Lung (tissue), 12 donors: ENCODE data around the gene LYRM7. TPM values are rescaled to one million over a fixed set of nuclear protein-coding genes. Genes with fewer than 3 reads are reported as not detected.

Source experiments
- ATAC-seq: fragments of 200-7000 bp; cut with Tn5 transposase; one replicate; pipeline ENCODE4 v1.9.1; 2020; ENCODE audit warnings: moderate number of reproducible peaks; ENCODE audit not compliant: insufficient read depth, low FRiP score
- DNase-seq, 3 donors: peaks; one replicate each; pipeline ENCODE4 v3.0.0-alpha.2; 2013 to 2017
- H3K27ac ChIP-seq, 2 donors: one replicate each; pipeline ENCODE4 v1.5.1; 2013; ENCODE audit warnings: mild to moderate bottlenecking in 2 of 2, moderate library complexity in 2 of 2, control low read depth in 1 of 2, inconsistent platforms in 1 of 2, low read depth in 1 of 2, low read length in 1 of 2
- H3K27me3 ChIP-seq, 3 donors: one replicate each; pipeline ENCODE4 v1.5.1; 2013; ENCODE audit warnings: low read length in 2 of 3; ENCODE audit not compliant: control insufficient read depth in 3 of 3, insufficient read depth in 3 of 3
- H3K36me3 ChIP-seq, 4 donors: one replicate each; pipeline ENCODE4 v1.5.1; 2013; ENCODE audit warnings: low read length in 4 of 4, mild to moderate bottlenecking in 1 of 4, moderate library complexity in 1 of 4; ENCODE audit not compliant: control insufficient read depth in 4 of 4, insufficient read depth in 4 of 4
- H3K4me1 ChIP-seq, 5 donors: one replicate each; pipeline ENCODE4 v1.5.1; 2013; ENCODE audit warnings: low read length in 5 of 5, mild to moderate bottlenecking in 2 of 5, moderate library complexity in 1 of 5; ENCODE audit not compliant: control insufficient read depth in 5 of 5, insufficient read depth in 5 of 5
- H3K4me3 ChIP-seq: one replicate; pipeline ENCODE4 v1.5.1; 2013; ENCODE audit warnings: mild to moderate bottlenecking, control low read depth, moderate library complexity
- H3K9ac ChIP-seq, 2 donors: one replicate each; pipeline ENCODE4 v1.5.1; 2013; ENCODE audit warnings: low read length in 2 of 2, control low read depth in 1 of 2; ENCODE audit not compliant: insufficient read depth in 1 of 2
- H3K9me3 ChIP-seq, 4 donors: one replicate each; pipeline ENCODE4 v1.5.1; 2013; ENCODE audit warnings: low read length in 3 of 4, mild to moderate bottlenecking in 1 of 4, moderate library complexity in 1 of 4; ENCODE audit not compliant: control insufficient read depth in 4 of 4, insufficient read depth in 3 of 4
- WGBS, 2 donors: extraction: QIAGEN DNeasy Blood & Tissue Kit; methylation state at CpG; one replicate each; pipeline ENCODE4 v1.1.7; 2013; 5-methylcytosine and 5-hydroxymethylcytosine counted together
- polyA plus RNA-seq, 2 donors: library from polyadenylated mRNA; stranded (reverse); fragments of 200-250 nt; gene quantifications; one replicate each; pipeline ENCODE4 v1.2.1, GENCODE V29; 2013
- total RNA-seq, 2 donors: library from RNA; depleted of rRNA in 1 of 2; stranded (reverse); fragments of >200 nt in 1 of 2; gene quantifications; one replicate each; pipeline ENCODE4 v1.2.1, GENCODE V29; 2014 to 2021
- TF ChIP-seq, protein P1 (sequence below): IDR thresholded peaks from 2 replicates; pipeline ENCODE4 v1.5.1; 2012; ENCODE audit warnings: mild to moderate bottlenecking; ENCODE audit errors: control extremely low read depth, extremely low read depth
- donor health status: control.
- donor health status: control.
- donor health status: Bipolar disorder and iron deficiency.
- donor health status: healthy.
- donor health status: DM: yes; HTN: yes; CAD: no.

LYRM7 gene
- total and polyA plus RNA-seq, 4 donors = 3.1 to 10.9 (median 4.6) TPM

DNA sequence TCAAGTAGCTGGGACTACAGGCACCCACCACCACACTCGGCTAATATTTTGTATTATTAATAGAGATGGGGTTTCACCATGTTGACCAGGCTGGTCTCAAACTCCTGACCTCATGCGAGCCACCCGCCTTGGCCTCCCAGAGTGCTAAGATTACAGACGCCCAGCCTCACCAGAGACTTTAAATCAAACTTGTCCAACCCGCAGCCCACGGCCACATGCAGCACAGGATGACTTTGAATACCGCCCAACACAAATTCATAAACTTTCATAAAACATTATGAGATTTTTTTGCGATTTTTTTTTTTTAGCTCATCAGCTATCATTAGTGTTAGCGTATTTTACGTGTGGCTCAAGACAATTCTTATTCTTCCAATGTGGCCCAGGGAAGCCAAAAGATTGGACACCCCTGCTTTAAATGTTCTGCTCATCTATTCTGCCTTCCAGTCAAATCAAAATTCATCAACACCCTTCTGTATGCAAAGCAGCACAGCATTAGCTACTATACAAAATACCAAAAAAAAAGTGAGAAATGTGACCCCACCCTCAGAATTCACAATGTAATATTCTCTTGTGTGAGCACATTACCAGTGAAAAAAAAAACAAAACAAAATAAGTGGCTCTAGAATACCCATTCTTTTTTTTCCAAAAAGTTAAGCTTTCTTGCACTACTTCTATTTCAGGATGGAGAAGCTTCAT, 50.4 kb downstream of the LYRM7 start:
- Histone ChIP-seq H3K27me3 (no peaks in the 10 kb centered on the region), H3K4me3 (no peak overlapping the region), H3K9ac (no peak overlapping the region), H3K27ac (no peak overlapping the region), H3K9me3 (no peaks in the 10 kb centered on the region), H3K36me3 (no peaks in the 10 kb centered on the region), H3K4me1 (no peaks in the 10 kb centered on the region)
- ATAC-seq (no peak), DNase-seq (no peak)
- WGBS, 2 donors = 95 to 96% methylated on average over 10 of the region's 10 CpGs
- TF ChIP-seq, protein P1, sequence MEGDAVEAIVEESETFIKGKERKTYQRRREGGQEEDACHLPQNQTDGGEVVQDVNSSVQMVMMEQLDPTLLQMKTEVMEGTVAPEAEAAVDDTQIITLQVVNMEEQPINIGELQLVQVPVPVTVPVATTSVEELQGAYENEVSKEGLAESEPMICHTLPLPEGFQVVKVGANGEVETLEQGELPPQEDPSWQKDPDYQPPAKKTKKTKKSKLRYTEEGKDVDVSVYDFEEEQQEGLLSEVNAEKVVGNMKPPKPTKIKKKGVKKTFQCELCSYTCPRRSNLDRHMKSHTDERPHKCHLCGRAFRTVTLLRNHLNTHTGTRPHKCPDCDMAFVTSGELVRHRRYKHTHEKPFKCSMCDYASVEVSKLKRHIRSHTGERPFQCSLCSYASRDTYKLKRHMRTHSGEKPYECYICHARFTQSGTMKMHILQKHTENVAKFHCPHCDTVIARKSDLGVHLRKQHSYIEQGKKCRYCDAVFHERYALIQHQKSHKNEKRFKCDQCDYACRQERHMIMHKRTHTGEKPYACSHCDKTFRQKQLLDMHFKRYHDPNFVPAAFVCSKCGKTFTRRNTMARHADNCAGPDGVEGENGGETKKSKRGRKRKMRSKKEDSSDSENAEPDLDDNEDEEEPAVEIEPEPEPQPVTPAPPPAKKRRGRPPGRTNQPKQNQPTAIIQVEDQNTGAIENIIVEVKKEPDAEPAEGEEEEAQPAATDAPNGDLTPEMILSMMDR = no peak

DNA sequence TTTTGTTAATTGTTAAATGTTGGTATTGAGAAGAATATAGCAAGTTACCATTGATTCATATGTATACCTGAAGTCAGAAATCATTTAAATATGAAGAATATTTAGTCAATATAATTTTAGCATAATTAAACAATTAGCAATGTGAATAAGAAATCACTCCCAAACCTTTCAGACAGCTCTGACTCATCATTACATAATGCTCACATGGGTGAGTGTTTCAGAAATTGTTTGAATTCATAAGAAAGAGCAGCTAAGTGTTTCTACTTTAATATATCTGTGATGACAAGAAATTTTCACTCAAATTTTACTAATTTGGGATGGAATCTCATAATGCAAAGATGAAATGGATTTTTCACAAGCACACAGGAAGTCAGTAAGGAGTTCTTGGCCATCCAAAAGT, 51.1 kb downstream of the LYRM7 start:
- Histone ChIP-seq H3K9ac (no peak overlapping the region), H3K36me3 (no peaks in the 10 kb centered on the region), H3K27ac (no peak overlapping the region), H3K9me3 (no peaks in the 10 kb centered on the region), H3K4me3 (no peak overlapping the region), H3K27me3 (no peaks in the 10 kb centered on the region), H3K4me1 (no peaks in the 10 kb centered on the region)
- no peak for DNase-seq
- TF ChIP-seq, protein P1 = no peak
- no peak for ATAC-seq

DNA sequence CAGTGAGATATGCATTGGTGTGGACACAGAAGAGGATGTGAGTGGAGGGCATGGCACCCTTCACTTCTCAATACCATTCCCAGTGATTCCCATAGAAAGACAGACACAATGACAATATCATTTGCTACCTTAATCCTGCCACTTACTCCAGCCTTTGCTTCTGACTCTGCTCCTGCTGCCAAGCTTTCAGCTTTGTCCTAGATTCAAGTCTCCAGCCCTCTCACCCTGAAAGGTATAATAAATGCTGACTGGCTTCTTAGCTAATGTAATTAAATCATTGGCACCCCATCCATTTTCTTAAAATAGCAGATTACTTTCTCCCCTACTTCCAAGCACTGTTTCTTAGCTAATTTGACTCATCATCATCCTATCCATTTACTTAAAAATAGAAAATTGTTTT, 52.0 kb downstream of the LYRM7 start:
- no peaks in the 10 kb centered on the region for H3K27me3 ChIP-seq
- no peak for ATAC-seq
- no peak overlapping the region for H3K9ac ChIP-seq
- no peaks in the 10 kb centered on the region for H3K4me1 ChIP-seq
- H3K27ac ChIP-seq = no peak overlapping the region
- no peaks in the 10 kb centered on the region for H3K36me3 ChIP-seq
- no peak overlapping the region for H3K4me3 ChIP-seq
- DNase-seq = no peak
- TF ChIP-seq, protein P1 = no peak
- H3K9me3 ChIP-seq = no peaks in the 10 kb centered on the region
